ENCODE results near the gene WNK1. TPM values are rescaled to one million over a fixed set of nuclear protein-coding genes. Genes with fewer than 3 reads are reported as not detected.
A peak's percentile ranks its signal among the peaks of the same experiment; 100 is the strongest.

Gene WNK1
- polyA plus RNA-seq, 2 of the 4 experiments (the other 2 are of a cell fraction): 88.4 to 98.0 TPM

DNA sequence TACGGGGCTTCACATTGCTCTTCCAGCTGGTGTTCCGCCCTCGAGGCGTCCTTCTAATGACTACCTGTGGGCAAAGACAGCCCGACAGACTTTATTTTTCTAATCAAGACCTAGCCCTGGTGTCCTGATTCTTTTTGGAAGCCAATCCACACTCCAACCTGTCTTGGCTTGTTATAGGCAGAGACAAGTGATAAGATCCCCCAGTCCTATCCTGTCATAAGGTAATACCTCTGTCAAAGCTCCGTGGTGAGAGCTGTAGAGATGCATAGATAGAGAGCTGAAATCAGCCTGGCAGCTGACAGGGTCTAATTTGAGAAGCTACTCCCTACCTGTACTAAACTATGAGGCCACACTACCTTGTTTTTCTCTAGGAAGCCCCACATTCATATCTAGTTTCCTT lies 11.5 kb upstream of the WNK1 start:
- DNase-seq (ENCODE audit: low read depth in 1 of 2, low spot score in 1 of 2) (no peak), FAIRE-seq (no peak), ATAC-seq (peak in 1 of 2 experiments; percentile 30; a peak in 2 of 6 replicates)
- no peaks in the 10 kb centered on the region for H3K9me3 ChIP-seq
- 73% methylated on average over 6 of the region's 6 CpGs for WGBS (ENCODE audit: missing lambda C conversion rate)
- ChIA-PET POLR2A (no interaction called here), CTCF (interaction anchor here (1.0 to 3.6 kb wide), 5 partner anchors 10 to 172 kb away, joined by 3 to 22 read pairs (median 5); no protein-coding TSS in a partner anchor)
- no peak overlapping the region for H3K4me3 ChIP-seq
- H3K4me2 ChIP-seq: no peak overlapping the region
- peaks cover 5% of the 10 kb centered on the region; the same call in 1 of the 3 replicates for H3K4me1 ChIP-seq
- no peak for TF ChIP-seq ZFP36 (IDR thresholded peaks at IDR 0.05; ENCODE audit: borderline replicate concordance, partially characterized antibody)
- TF ChIP-seq MAZ (IDR thresholded peaks at IDR 0.05; ENCODE audit: borderline replicate concordance, low read depth, low read length): no peak
- TF ChIP-seq FOSL2 (IDR thresholded peaks at IDR 0.05): no peak
- no peak for TF ChIP-seq FOSL2 (CRISPR knock-in tag; IDR thresholded peaks at IDR 0.05)
- no peak for TF ChIP-seq FOSB (CRISPR knock-in tag; IDR thresholded peaks at IDR 0.05)
- TF ChIP-seq EHF (CRISPR knock-in tag; IDR thresholded peaks at IDR 0.05): no peak
- TF ChIP-seq, protein P1, sequence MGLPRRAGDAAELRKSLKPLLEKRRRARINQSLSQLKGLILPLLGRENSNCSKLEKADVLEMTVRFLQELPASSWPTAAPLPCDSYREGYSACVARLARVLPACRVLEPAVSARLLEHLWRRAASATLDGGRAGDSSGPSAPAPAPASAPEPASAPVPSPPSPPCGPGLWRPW (IDR thresholded peaks at IDR 0.05): no peak
- no peak overlapping the region for H3K27ac ChIP-seq

DNA sequence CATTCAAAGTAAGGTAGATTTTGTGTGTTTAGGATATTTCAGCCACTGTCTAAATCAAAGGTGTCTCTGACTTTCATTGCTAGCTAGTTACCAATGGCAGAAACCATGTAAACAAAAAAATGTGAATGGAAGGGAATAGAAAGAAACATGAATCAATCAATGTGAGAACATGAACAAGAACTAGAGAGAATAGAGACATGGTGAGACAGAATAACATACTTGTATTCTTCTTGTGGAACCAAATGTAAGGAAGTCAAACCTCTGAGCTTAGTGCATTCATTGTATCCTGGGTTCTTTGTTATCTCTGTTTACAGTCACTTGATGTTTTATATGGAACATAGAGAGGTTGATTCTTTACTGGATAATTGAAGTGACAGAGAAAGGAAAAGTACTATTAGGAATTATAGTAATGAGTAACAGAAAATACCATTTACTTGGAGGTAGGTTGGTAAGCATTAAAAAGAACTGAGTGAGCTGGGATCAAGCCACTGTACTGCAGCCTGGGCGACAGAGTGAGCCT lies 2.6 kb upstream of the WNK1 start:
- TF ChIP-seq FOXS1 (CRISPR knock-in tag; IDR thresholded peaks at IDR 0.05) (no peak), CHD4 (IDR thresholded peaks at IDR 0.05; ENCODE audit: borderline replicate concordance) (no peak), SMC3 (IDR thresholded peaks at IDR 0.05) (no peak), CHD2 (IDR thresholded peaks at IDR 0.05; ENCODE audit: low read length, partially characterized antibody) (no peak), RARB (CRISPR knock-in tag; IDR thresholded peaks at IDR 0.05) (no peak), GATA3 (IDR thresholded peaks at IDR 0.05; ENCODE audit: borderline replicate concordance) (no peak), HDAC2 (IDR thresholded peaks at IDR 0.05) (no peak), KDM1A (IDR thresholded peaks at IDR 0.05; ENCODE audit: low read depth) (no peak), EHF (CRISPR knock-in tag; IDR thresholded peaks at IDR 0.05) (no peak)
- TF ChIP-seq, protein P2, sequence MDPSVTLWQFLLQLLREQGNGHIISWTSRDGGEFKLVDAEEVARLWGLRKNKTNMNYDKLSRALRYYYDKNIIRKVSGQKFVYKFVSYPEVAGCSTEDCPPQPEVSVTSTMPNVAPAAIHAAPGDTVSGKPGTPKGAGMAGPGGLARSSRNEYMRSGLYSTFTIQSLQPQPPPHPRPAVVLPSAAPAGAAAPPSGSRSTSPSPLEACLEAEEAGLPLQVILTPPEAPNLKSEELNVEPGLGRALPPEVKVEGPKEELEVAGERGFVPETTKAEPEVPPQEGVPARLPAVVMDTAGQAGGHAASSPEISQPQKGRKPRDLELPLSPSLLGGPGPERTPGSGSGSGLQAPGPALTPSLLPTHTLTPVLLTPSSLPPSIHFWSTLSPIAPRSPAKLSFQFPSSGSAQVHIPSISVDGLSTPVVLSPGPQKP (IDR thresholded peaks at IDR 0.05; ENCODE audit: low read depth, low read length): no peak
- TF ChIP-seq, protein P3, sequence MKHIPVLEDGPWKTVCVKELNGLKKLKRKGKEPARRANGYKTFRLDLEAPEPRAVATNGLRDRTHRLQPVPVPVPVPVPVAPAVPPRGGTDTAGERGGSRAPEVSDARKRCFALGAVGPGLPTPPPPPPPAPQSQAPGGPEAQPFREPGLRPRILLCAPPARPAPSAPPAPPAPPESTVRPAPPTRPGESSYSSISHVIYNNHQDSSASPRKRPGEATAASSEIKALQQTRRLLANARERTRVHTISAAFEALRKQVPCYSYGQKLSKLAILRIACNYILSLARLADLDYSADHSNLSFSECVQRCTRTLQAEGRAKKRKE (CRISPR knock-in tag; IDR thresholded peaks at IDR 0.05; ENCODE audit: low read depth): no peak
- Histone ChIP-seq H3K9me3 (no peaks in the 10 kb centered on the region), H3K27ac (peak overlapping the region; percentile 79 to 90), H3K4me2 (peak overlapping the region; percentile 82), H3K4me3 (peak overlapping the region; percentile 49; the same call in 1 of the 3 replicates), H3K4me1 (peaks cover 14% of the 10 kb centered on the region)
- WGBS (ENCODE audit: missing lambda C conversion rate): 35% methylated on average over 1 of the region's 1 CpG
- POLR2A ChIA-PET: interaction anchor here (0.8 to 6.2 kb wide), 4 partner anchors 117 to 179 kb away, joined by 3 to 77 read pairs (median 44); no protein-coding TSS in a partner anchor
- FAIRE-seq (peak; percentile 76), DNase-seq (ENCODE audit: low read depth in 1 of 2, low spot score in 1 of 2) (no peak), ATAC-seq (no peak)
- CTCF ChIA-PET: interaction anchor here (0.7 to 6.3 kb wide), 14 partner anchors 13 to 343 kb away, joined by 3 to 292 read pairs (median 24); no protein-coding TSS in a partner anchor

DNA sequence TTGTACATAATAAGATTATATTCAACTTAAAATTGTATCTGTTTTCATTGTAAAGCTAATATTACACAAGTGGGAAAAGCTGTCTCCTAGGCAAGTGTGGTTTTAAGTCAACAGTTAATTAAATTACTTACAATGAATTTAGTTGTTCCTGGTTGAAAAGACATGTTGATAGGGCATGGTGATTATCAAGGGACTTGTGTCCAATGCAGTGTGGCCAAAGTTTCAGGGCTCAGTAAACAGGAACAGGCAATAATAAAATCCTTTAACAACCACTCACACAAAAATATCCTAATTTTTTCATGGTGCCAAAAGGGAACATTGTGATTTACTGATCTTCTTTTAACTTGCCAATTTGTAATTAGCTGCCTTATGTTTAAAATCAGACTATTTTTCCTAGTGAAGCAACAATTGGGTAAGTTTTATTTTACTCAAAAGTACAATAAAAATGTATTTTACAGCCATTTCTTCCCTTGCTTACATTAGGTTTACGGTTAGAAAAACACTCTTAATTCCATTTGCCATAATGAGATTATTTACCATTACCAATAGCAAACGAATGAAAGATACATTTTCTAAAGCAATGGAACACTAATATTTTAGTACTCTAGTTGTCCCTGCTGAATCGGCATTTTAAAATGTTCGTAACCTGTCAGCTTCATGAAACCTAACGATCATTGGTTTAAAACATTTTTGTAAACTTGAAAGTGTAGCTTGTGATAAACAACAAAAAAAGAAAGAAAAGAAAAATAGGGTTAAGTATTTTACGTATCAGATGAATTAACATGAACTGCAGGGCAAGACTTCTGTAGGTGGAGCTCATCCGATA lies 1.8 kb upstream of the WNK1 start:
- FAIRE-seq (no peak), ATAC-seq (no peak), DNase-seq (ENCODE audit: low read depth in 1 of 2, low spot score in 1 of 2) (no peak)
- H3K4me3 ChIP-seq: peak overlapping the region; percentile 49
- H3K27ac ChIP-seq: peak overlapping the region; percentile 79 to 90
- H3K9me3 ChIP-seq: no peaks in the 10 kb centered on the region
- POLR2A ChIA-PET: interaction anchor here (0.6 to 6.2 kb wide), 10 partner anchors 12 to 199 kb away, joined by 3 to 77 read pairs (median 12); partner anchors contain the start of gene RAD52
- 1% methylated on average over 7 of the region's 7 CpGs for WGBS (ENCODE audit: missing lambda C conversion rate)
- H3K4me1 ChIP-seq: peaks cover 14% of the 10 kb centered on the region
- peak; percentile 90 for TF ChIP-seq MAFK (IDR thresholded peaks at IDR 0.05; ENCODE audit: partially characterized antibody)
- TF ChIP-seq EHMT2 (IDR thresholded peaks at IDR 0.05; ENCODE audit: low read depth): no peak
- no peak for TF ChIP-seq JUN (IDR thresholded peaks at IDR 0.05)
- TF ChIP-seq CEBPB (IDR thresholded peaks at IDR 0.05): no peak
- no peak for TF ChIP-seq EHF (CRISPR knock-in tag; IDR thresholded peaks at IDR 0.05)
- CTCF ChIA-PET: interaction anchor here (0.6 to 6.3 kb wide), 59 partner anchors 9 to 342 kb away, joined by 3 to 292 read pairs (median 6); partner anchors contain the start of genes NINJ2 and RAD52
- peak overlapping the region; percentile 82 for H3K4me2 ChIP-seq

Data from A549 (cell line).